ENCODE measurements around the gene OR5AU1. TPM values are rescaled to one million over a fixed set of nuclear protein-coding genes. Genes with fewer than 3 reads are reported as not detected.
"Not testable (repeated sequence)": the region's sequence is repeated elsewhere in the genome, so short reads cannot be mapped to it uniquely, and the experiment has no call there.

Gene OR5AU1
- total RNA-seq, 1 donor from 2014 or later = not detected

- intact Hi-C loops (cut with micrococcal nuclease) = no loop called here
- Mint-ChIP-seq H3K27me3 (peaks cover 14% of the 10 kb centered on the region), H3K27ac (no peak overlapping the region), H3K4me1 (peaks cover 9% of the 10 kb centered on the region), H3K9me3 (no peaks in the 10 kb centered on the region), H3K4me3 (peak overlapping the region; percentile 72), H3K36me3 (ENCODE audit: low read depth) (no peaks in the 10 kb centered on the region)
- no peak for DNase-seq
These were observed 36.6 kb upstream of the OR5AU1 start for GRCh38 chr14:21192447-21192822.

- Mint-ChIP-seq H3K36me3 (ENCODE audit: low read depth) (no peaks in the 10 kb centered on the region), H3K27me3 (peaks cover 14% of the 10 kb centered on the region)
- intact Hi-C loops (cut with micrococcal nuclease) = no loop called here
These were observed 36.1 kb upstream of the OR5AU1 start for GRCh38 chr14:21191809-21192446.

GRCh38 chr14:21191261-21191808 lies 35.5 kb upstream of the OR5AU1 start:
- no peaks in the 10 kb centered on the region for H3K36me3 Mint-ChIP-seq (ENCODE audit: low read depth)
- no peaks in the 10 kb centered on the region for H3K9me3 Mint-ChIP-seq
- H3K4me3 Mint-ChIP-seq = peak overlapping the region; percentile 72
- H3K4me1 Mint-ChIP-seq = peaks cover 9% of the 10 kb centered on the region
- intact Hi-C loops (cut with micrococcal nuclease) = no loop called here
- peaks cover 14% of the 10 kb centered on the region for H3K27me3 Mint-ChIP-seq
- no peak overlapping the region for H3K27ac Mint-ChIP-seq
- DNase-seq = no peak

More at GRCh38 chr14:21191809-21192446, 36.1 kb upstream of the OR5AU1 start:
- peaks cover 9% of the 10 kb centered on the region for H3K4me1 Mint-ChIP-seq
- no peaks in the 10 kb centered on the region for H3K9me3 Mint-ChIP-seq
- no peak overlapping the region for H3K27ac Mint-ChIP-seq
- peak overlapping the region; percentile 72 for H3K4me3 Mint-ChIP-seq
- DNase-seq = peak; percentile 93

- peaks cover 10% of the 10 kb centered on the region for H3K27me3 Mint-ChIP-seq
- intact Hi-C loops (cut with micrococcal nuclease) = no loop called here
- no peak overlapping the region for H3K4me3 Mint-ChIP-seq
- DNase-seq = no peak
- H3K36me3 Mint-ChIP-seq (ENCODE audit: low read depth) = no peaks in the 10 kb centered on the region
- peaks cover 6% of the 10 kb centered on the region for H3K9me3 Mint-ChIP-seq
- no peaks in the 10 kb centered on the region for H3K4me1 Mint-ChIP-seq
- H3K27ac Mint-ChIP-seq = no peak overlapping the region
These were observed 29.6 kb upstream of the OR5AU1 start for GRCh38 chr14:21185491-21185890.

GRCh38 chr14:21184254-21184653 lies 28.4 kb upstream of the OR5AU1 start:
- H3K4me3 Mint-ChIP-seq = no peak overlapping the region
- intact Hi-C loops (cut with micrococcal nuclease) = no loop called here
- H3K27me3 Mint-ChIP-seq = peaks cover 12% of the 10 kb centered on the region
- peaks cover 6% of the 10 kb centered on the region for H3K9me3 Mint-ChIP-seq
- H3K4me1 Mint-ChIP-seq = no peaks in the 10 kb centered on the region
- no peak overlapping the region for H3K27ac Mint-ChIP-seq
- no peak for DNase-seq
- no peaks in the 10 kb centered on the region for H3K36me3 Mint-ChIP-seq (ENCODE audit: low read depth)

- DNase-seq = no peak
- no peaks in the 10 kb centered on the region for H3K36me3 Mint-ChIP-seq (ENCODE audit: low read depth)
- intact Hi-C loops (cut with micrococcal nuclease) = no loop called here
- H3K4me3 Mint-ChIP-seq = no peak overlapping the region
- H3K9me3 Mint-ChIP-seq = peaks cover 6% of the 10 kb centered on the region
- H3K27ac Mint-ChIP-seq = no peak overlapping the region
- no peaks in the 10 kb centered on the region for H3K4me1 Mint-ChIP-seq
- peaks cover 15% of the 10 kb centered on the region for H3K27me3 Mint-ChIP-seq
These were observed 26.3 kb upstream of the OR5AU1 start for GRCh38 chr14:21182166-21182565.

- Mint-ChIP-seq H3K4me1 (no peaks in the 10 kb centered on the region), H3K27me3 (peaks cover 44% of the 10 kb centered on the region), H3K4me3 (no peak overlapping the region), H3K36me3 (ENCODE audit: low read depth) (no peaks in the 10 kb centered on the region), H3K27ac (no peak overlapping the region), H3K9me3 (peaks cover 6% of the 10 kb centered on the region)
- intact Hi-C loops (cut with micrococcal nuclease) = no loop called here
- DNase-seq = no peak
These were observed 15.3 kb upstream of the OR5AU1 start for GRCh38 chr14:21171128-21171527.

GRCh38 chr14:21169573-21169972 lies 13.7 kb upstream of the OR5AU1 start:
- Mint-ChIP-seq H3K4me1 (no peaks in the 10 kb centered on the region), H3K9me3 (peaks cover 6% of the 10 kb centered on the region), H3K36me3 (ENCODE audit: low read depth) (no peaks in the 10 kb centered on the region), H3K4me3 (no peak overlapping the region), H3K27ac (no peak overlapping the region), H3K27me3 (peaks cover 38% of the 10 kb centered on the region)
- intact Hi-C loops (cut with micrococcal nuclease) = no loop called here
- DNase-seq = peak; percentile 30

GRCh38 chr14:21168055-21168454 lies 12.2 kb upstream of the OR5AU1 start:
- intact Hi-C loops (cut with micrococcal nuclease) = no loop called here
- H3K27ac Mint-ChIP-seq = no peak overlapping the region
- H3K36me3 Mint-ChIP-seq (ENCODE audit: low read depth) = no peaks in the 10 kb centered on the region
- peaks cover 4% of the 10 kb centered on the region for H3K9me3 Mint-ChIP-seq
- DNase-seq = peak; percentile 40
- no peaks in the 10 kb centered on the region for H3K4me1 Mint-ChIP-seq
- peaks cover 32% of the 10 kb centered on the region for H3K27me3 Mint-ChIP-seq
- H3K4me3 Mint-ChIP-seq = no peak overlapping the region

GRCh38 chr14:21165670-21166069 lies 9.8 kb upstream of the OR5AU1 start:
- H3K36me3 Mint-ChIP-seq (ENCODE audit: low read depth); H3K4me1 Mint-ChIP-seq; H3K27ac Mint-ChIP-seq; H3K4me3 Mint-ChIP-seq; H3K9me3 Mint-ChIP-seq; DNase-seq; intact Hi-C loops (cut with micrococcal nuclease): not testable (repeated sequence)
- H3K27me3 Mint-ChIP-seq = peaks cover 27% of the 10 kb centered on the region

GRCh38 chr14:21165002-21165605 lies 9.2 kb upstream of the OR5AU1 start:
- peak; percentile 50 for DNase-seq
- H3K4me3 Mint-ChIP-seq; H3K36me3 Mint-ChIP-seq (ENCODE audit: low read depth); H3K27ac Mint-ChIP-seq; H3K4me1 Mint-ChIP-seq; H3K9me3 Mint-ChIP-seq; intact Hi-C loops (cut with micrococcal nuclease): not testable (repeated sequence)
- peaks cover 26% of the 10 kb centered on the region for H3K27me3 Mint-ChIP-seq

- Mint-ChIP-seq H3K9me3 (no peaks in the 10 kb centered on the region), H3K27me3 (peaks cover 28% of the 10 kb centered on the region), H3K36me3 (ENCODE audit: low read depth) (no peaks in the 10 kb centered on the region), H3K4me3 (no peak overlapping the region), H3K27ac (no peak overlapping the region), H3K4me1 (no peaks in the 10 kb centered on the region)
- intact Hi-C loops (cut with micrococcal nuclease) = no loop called here
- peak; percentile 9 for DNase-seq
These were observed 8.0 kb upstream of the OR5AU1 start for GRCh38 chr14:21163871-21164291.

GRCh38 chr14:21162081-21162480 lies 6.2 kb upstream of the OR5AU1 start:
- H3K9me3 Mint-ChIP-seq = no peaks in the 10 kb centered on the region
- H3K27ac Mint-ChIP-seq = no peak overlapping the region
- peaks cover 33% of the 10 kb centered on the region for H3K27me3 Mint-ChIP-seq

GRCh38 chr14:21160061-21160610 lies 4.3 kb upstream of the OR5AU1 start:
- no peaks in the 10 kb centered on the region for H3K4me1 Mint-ChIP-seq
- H3K4me3 Mint-ChIP-seq = no peak overlapping the region
- intact Hi-C loops (cut with micrococcal nuclease) = no loop called here
- H3K27ac Mint-ChIP-seq = no peak overlapping the region
- peaks cover 30% of the 10 kb centered on the region for H3K27me3 Mint-ChIP-seq
- DNase-seq = peak; percentile 17
- no peaks in the 10 kb centered on the region for H3K9me3 Mint-ChIP-seq
- H3K36me3 Mint-ChIP-seq (ENCODE audit: low read depth) = no peaks in the 10 kb centered on the region

More at GRCh38 chr14:21162081-21162480, 6.2 kb upstream of the OR5AU1 start:
- peak; percentile 37 for DNase-seq
- Mint-ChIP-seq H3K4me1 (no peaks in the 10 kb centered on the region), H3K4me3 (no peak overlapping the region), H3K36me3 (ENCODE audit: low read depth) (no peaks in the 10 kb centered on the region)
- intact Hi-C loops (cut with micrococcal nuclease) = no loop called here

Measured in activated CD4-positive, alpha-beta T cell treated with anti-CD3 and anti-CD28 coated beads, Interleukin-2, amount 10 ng/mL, durations not matched to agents 24 days and 14 days (primary cell).